Measurements from ENCODE around the gene FLT1. TPM values are rescaled to one million over a fixed set of nuclear protein-coding genes. Genes with fewer than 3 reads are reported as not detected.

The FLT1 gene
- polyA plus RNA-seq, 4 donors, result 14.0 to 50.0 (median 41.0) TPM

DNA sequence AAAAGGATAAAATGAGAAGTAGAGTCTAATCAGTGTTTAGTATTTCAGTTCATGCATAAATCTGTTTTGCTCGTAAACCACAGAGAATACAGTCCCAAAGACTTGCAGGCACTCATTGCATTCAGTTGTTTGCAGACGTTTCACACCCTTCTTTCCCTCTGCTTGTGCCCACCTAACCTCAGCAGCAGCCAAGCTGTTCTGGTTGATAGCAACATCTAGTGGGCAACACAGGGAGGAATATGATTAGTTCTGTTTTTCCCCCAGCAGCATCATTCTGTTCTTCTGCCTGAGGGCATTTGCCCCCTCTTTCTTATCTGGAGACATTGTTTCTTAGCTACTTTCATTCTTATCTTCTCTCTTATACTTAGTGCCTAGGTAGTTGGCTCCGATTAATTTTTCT, 221.0 kb downstream of the FLT1 start:
- no peak for DNase-seq (ENCODE audit: low read depth in 4 of 4, low spot score in 3 of 4)

DNA sequence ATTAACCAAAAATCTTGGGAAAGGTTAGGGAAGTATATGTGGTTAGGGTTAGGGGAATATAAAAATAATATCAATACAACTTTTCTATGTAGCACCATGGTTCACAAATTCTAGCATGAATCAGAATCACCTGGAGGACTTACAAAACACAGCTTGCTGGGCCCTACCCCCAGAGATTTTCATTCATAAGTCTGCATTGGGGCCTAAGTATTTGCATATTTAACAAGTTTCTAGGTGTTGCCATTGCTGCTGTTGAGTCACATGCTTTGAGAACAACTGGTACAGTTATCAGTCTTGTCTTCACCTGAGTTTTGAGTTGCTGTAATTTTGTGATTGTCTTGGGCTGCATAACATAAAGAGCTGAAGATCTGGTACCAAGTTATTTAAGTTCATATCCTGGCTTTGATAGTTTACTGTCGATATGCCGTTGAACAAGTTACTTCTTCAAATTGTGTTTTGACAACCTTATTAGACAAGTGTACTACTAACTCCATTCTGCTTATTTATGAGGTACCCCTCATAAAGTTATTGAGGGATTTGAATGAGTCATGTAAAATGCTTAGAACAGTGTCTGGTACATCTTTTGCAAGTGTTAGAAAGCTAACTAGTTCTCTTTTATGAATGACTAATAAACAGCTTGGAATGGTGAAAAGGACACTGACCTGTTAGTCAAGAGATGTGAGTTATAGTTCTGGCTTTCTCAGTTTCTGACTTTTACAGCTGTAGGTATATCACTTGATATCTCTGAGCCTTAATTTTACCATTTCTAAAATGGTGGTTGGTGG, 223.7 kb downstream of the FLT1 start:
- DNase-seq (ENCODE audit: low read depth in 4 of 4, low spot score in 3 of 4), result no peak

DNA sequence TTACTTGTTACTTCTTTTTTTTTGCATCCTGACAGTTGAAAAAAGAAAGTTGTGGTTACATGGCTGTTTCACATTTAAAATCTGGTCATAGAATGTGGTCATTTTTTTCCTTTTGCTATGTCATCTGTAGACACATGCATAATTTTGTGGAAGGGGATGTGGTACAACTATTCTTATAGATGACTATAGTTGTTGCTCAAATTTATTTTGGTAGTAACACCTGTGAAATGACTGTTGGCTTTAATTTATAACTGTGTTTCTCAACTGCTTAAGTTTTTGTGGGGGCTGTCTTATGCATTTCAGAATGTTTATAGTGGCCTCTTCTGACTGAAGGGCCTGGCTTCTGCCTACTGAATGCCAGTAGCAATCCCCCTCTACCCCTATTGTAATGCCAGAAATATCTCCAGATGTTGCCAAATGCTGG, 226.1 kb downstream of the FLT1 start:
- no peak for DNase-seq (ENCODE audit: low read depth in 4 of 4, low spot score in 3 of 4)

DNA sequence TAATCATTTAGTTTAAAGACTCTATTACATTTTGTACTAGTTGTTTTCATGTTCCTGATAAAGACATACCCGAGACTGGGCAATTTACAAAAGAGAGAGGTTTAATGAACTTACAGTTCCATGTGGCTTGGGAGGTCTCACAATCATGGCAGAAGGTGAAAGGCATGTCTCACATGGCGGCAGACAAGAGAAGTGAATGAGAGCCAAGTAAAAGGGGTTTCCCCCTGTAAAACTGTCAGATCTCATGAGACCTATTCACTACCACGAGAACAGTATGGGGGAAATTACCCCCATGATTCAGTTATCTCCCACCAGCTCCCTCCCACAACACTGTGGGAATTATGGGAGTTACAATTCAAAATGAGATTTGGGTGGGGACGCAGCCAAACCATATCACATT, 227.4 kb downstream of the FLT1 start:
- DNase-seq (ENCODE audit: low read depth in 4 of 4, low spot score in 3 of 4), result no peak

DNA sequence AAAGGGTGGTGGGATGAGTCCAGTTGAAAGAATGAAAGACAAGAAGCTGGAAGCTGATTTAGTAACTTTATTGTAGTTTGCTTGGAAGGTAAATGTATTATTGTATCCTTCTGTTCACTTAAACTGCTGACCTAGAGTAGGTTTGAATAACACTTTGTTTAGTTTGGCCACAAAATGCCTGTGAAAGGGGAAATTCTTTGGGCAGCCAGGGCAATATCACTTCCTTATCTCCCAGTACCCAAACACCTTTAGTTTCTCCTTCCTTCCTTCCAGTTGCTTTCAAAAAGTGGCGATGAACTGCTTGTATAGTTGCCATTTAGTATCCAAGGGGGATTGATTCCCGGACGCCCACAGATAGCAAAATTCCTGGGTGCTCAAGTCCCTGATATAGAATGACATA, 236.5 kb downstream of the FLT1 start:
- DNase-seq (ENCODE audit: low read depth in 4 of 4, low spot score in 3 of 4), result no peak

DNA sequence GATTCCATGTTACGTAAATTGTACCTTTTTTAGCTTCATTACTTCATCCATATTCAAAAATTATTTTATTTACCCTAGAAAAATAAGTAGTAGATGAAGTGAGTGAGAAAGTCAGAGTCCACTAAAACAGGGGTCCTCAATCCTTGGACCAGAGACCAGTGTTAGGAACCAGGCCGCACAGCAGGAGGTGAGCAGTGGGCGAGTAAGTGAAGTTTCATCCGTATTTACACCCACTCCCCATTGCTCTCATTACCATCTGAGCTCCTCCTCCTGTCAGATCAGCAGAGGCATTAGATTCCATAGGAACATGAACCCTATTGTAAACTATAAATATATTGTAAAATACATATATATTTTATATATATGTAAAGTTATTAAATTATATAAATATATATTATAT, 237.6 kb downstream of the FLT1 start:
- no peak for DNase-seq (ENCODE audit: low read depth in 4 of 4, low spot score in 3 of 4)

DNA sequence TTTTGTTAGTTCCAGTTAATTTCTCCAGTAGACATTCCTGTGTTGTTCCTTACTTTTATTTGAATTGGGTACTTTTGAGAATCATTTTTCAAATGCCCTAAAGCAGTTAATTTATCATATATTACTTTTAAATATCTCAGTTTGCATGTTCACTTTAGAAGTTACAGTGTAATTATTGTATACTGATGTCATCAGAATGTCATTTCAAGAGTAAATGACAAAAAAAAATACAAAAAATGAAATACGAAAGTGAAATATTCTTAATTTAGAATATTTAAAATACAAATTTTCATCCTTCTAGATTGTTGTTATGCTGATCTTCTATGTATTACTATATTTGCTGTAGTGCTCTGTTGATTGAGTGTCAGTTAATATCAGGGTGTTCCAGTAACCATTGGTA, 242.4 kb downstream of the FLT1 start:
- no peak for DNase-seq (ENCODE audit: low read depth in 4 of 4, low spot score in 3 of 4)

DNA sequence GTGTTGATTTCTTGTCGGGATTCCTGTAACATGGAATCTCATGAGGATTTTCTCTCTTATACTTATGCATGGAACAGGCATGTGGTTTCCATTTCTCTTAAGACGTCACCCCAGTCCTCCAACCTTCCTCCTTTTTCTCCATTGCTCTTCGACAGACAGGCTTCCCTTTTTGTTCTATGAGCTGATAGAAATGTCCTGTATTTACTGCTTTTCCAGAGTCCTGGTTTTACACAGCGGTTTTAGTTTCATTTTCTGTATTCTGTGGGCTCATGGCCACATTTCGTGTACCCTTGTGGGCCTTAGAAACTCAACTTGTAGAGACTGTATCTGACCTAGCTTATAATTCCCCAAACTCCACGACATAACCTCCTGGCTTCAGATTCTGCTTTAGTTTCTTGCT, 243.5 kb downstream of the FLT1 start:
- no peak for DNase-seq (ENCODE audit: low read depth in 4 of 4, low spot score in 3 of 4)

DNA sequence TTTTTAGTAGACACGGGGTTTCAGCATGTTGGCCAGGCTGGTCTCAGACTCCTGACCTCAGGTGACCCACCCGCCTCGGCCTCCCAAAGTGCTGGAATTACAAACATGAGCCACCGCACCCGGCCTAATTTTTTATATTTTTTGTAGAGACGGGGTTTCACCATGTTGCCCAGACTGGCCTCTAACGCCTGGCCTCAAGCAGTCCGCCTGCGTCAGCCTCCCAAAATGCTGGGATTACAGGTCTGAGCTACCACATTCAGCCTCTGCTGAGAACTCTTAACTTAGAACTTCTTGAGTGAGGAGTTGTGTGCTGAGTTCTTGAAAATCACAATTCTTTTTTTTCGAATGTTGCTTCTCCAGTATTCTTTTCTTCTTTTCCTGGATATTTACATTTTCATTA, 244.4 kb downstream of the FLT1 start:
- no peak for DNase-seq (ENCODE audit: low read depth in 4 of 4, low spot score in 3 of 4)

Other genes with a start within 250 kb of the FLT1 start
- gene POMP, start 164.0 kb upstream of the FLT1 start, polyA plus RNA-seq (ENCODE audit: insufficient read length in 4 of 4), result 100 to 1,000 TPM in 2 of 4 donors, 10 to 100 TPM in 2; 73.8 to 107 (median 91.1) TPM
- 1 to 10 TPM; 2.4 to 4.2 (median 2.7) TPM for gene SLC46A3, start 223.8 kb upstream of the FLT1 start, polyA plus RNA-seq (ENCODE audit: insufficient read length in 4 of 4)